HepG2 (cell line): Measurements from ENCODE around the gene NUP62. TPM values are rescaled to one million over a fixed set of nuclear protein-coding genes. Genes with fewer than 3 reads are reported as not detected.

Source experiments
- BHLHE40 ChIP-seq: IDR thresholded peaks from 2 replicates; pipeline ENCODE4 v1.6.1; 2011; ENCODE audit warnings: low read length, improper control_type of control experiment
- CREM ChIP-seq, 2 experiments: sonication (generic) in 1 of 2; formaldehyde crosslinking in 1 of 2; IDR thresholded peaks; 2 replicates each; pipeline versions ENCODE4 v1.4.0 to v1.6.1; 2016 to 2020; ENCODE audit warnings: antibody characterized with exemption in 1 of 2, mild to moderate bottlenecking in 1 of 2, missing genetic modification reagents in 1 of 2
- ETV6 ChIP-seq: sonication (generic); formaldehyde crosslinking; conservative IDR thresholded peaks from 2 replicates; pipeline ENCODE4 v1.4.0; 2020; ENCODE audit warnings: missing genetic modification reagents
- FOXA1 ChIP-seq, 2 experiments: fragments of 450-650 bp in 1 of 2; sonication (generic) in 1 of 2; formaldehyde crosslinking in 1 of 2; IDR thresholded peaks; 2 replicates each; pipeline versions ENCODE4 v1.4.0 to v1.6.1; 2016 to 2020; ENCODE audit warnings: missing genetic modification reagents in 1 of 2
- NFIC ChIP-seq: IDR thresholded peaks from 2 replicates; pipeline ENCODE4 v1.6.1; 2012; ENCODE audit warnings: mild to moderate bottlenecking, low read length, inconsistent platforms
- NFKB2 ChIP-seq: sonication (generic); formaldehyde crosslinking; IDR thresholded peaks from 2 replicates; pipeline ENCODE4 v1.4.0; 2020; ENCODE audit warnings: missing genetic modification reagents, borderline replicate concordance
- RARG ChIP-seq: sonication (generic); formaldehyde crosslinking; IDR thresholded peaks from 2 replicates; pipeline ENCODE4 v1.4.0; 2020; ENCODE audit warnings: low read depth, mild to moderate bottlenecking, missing genetic modification reagents
- ZNF17 ChIP-seq: sonication (generic); formaldehyde crosslinking; IDR thresholded peaks from 2 replicates; pipeline ENCODE4 v1.5.0; 2020; ENCODE audit warnings: mild to moderate bottlenecking, missing genetic modification reagents
- ZNF282 ChIP-seq: fragments of 450-650 bp; IDR thresholded peaks from 2 replicates; pipeline ENCODE4 v1.6.1; 2018; ENCODE audit not compliant: partially characterized antibody
- ZNF382 ChIP-seq: sonication (generic); formaldehyde crosslinking; IDR thresholded peaks from 2 replicates; pipeline ENCODE4 v1.5.0; 2020; ENCODE audit warnings: missing genetic modification reagents, mild to moderate bottlenecking, borderline replicate concordance
- ZNF441 ChIP-seq: sonication (generic); formaldehyde crosslinking; IDR thresholded peaks from 2 replicates; pipeline ENCODE4 v1.7.0; 2021; ENCODE audit warnings: missing genetic modification reagents, borderline replicate concordance
- ZNF510 ChIP-seq: sonication (generic); formaldehyde crosslinking; IDR thresholded peaks from 2 replicates; pipeline ENCODE4 v1.4.0; 2020; ENCODE audit warnings: low read depth, mild to moderate bottlenecking, missing genetic modification reagents
- ZNF552 ChIP-seq: sonication (generic); formaldehyde crosslinking; IDR thresholded peaks from 2 replicates; pipeline ENCODE4 v1.9.0; 2022; ENCODE audit warnings: missing genetic modification reagents, mild to moderate bottlenecking, borderline replicate concordance
- ZNF558 ChIP-seq: sonication (generic); formaldehyde crosslinking; IDR thresholded peaks from 2 replicates; pipeline ENCODE4 v1.9.0; 2022; ENCODE audit warnings: mild to moderate bottlenecking, missing genetic modification reagents, borderline replicate concordance
- ZNF607 ChIP-seq: sonication (generic); formaldehyde crosslinking; IDR thresholded peaks from 2 replicates; pipeline ENCODE4 v1.5.1; 2020; ENCODE audit warnings: missing genetic modification reagents, mild to moderate bottlenecking, borderline replicate concordance
- polyA plus RNA-seq, 8 experiments: library from polyadenylated mRNA; depleted of rRNA in 3 of 8; stranded (reverse) in 7 of 8; unstranded in 1 of 8; fragments of >200 nt; fragmentation: Illumina TruSeq in 4 of 8; extraction: Trizol in 4 of 8; gene quantifications; 2 replicates each; pipeline versions ENCODE4 v1.2.1 to v1.2.3, GENCODE V29; 2011 to 2016; ENCODE audit warnings: low read depth in 4 of 8, missing spikeins in 1 of 8, mixed read lengths in 1 of 8; ENCODE audit not compliant: insufficient read depth in 1 of 8
- total RNA-seq, 5 experiments: library from RNA; depleted of rRNA; stranded (reverse); fragments of >200 nt; fragmentation: Illumina TruSeq; extraction: Trizol; gene quantifications; 2 replicates each; pipeline ENCODE4 v1.2.3, GENCODE V29; 2016; ENCODE audit warnings: low read depth in 1 of 5
- TF ChIP-seq, protein P1 (sequence below): sonication (generic); formaldehyde crosslinking; IDR thresholded peaks from 2 replicates; pipeline ENCODE4 v1.4.0; 2020; ENCODE audit warnings: missing genetic modification reagents
- TF ChIP-seq, protein P2 (sequence below): IDR thresholded peaks from 2 replicates; pipeline ENCODE4 v1.6.1; 2016; ENCODE audit warnings: missing genetic modification reagents, missing compliant biosample characterization
- TF ChIP-seq, protein P3 (sequence below): sonication (generic); formaldehyde crosslinking; IDR thresholded peaks from 2 replicates; pipeline ENCODE4 v1.4.0; 2020; ENCODE audit warnings: missing genetic modification reagents
- TF ChIP-seq, protein P4 (sequence below): sonication (generic); formaldehyde crosslinking; IDR thresholded peaks from 2 replicates; pipeline ENCODE4 v1.4.0; 2020; ENCODE audit warnings: mild to moderate bottlenecking, missing genetic modification reagents
- TF ChIP-seq, protein P5 (sequence below): conservative IDR thresholded peaks from 2 replicates; pipeline ENCODE4 v1.6.1; 2018; ENCODE audit warnings: missing genetic modification reagents
- TF ChIP-seq, protein P6 (sequence below): sonication (generic); formaldehyde crosslinking; IDR thresholded peaks from 2 replicates; pipeline ENCODE4 v1.5.0; 2020; ENCODE audit warnings: missing genetic modification reagents

Gene NUP62
- total and polyA plus RNA-seq, 2 of the 13 experiments (the other 11 are each of a cell fraction or from before 2014, with no cell fraction given), result 16.5 to 41.5 TPM

DNA sequence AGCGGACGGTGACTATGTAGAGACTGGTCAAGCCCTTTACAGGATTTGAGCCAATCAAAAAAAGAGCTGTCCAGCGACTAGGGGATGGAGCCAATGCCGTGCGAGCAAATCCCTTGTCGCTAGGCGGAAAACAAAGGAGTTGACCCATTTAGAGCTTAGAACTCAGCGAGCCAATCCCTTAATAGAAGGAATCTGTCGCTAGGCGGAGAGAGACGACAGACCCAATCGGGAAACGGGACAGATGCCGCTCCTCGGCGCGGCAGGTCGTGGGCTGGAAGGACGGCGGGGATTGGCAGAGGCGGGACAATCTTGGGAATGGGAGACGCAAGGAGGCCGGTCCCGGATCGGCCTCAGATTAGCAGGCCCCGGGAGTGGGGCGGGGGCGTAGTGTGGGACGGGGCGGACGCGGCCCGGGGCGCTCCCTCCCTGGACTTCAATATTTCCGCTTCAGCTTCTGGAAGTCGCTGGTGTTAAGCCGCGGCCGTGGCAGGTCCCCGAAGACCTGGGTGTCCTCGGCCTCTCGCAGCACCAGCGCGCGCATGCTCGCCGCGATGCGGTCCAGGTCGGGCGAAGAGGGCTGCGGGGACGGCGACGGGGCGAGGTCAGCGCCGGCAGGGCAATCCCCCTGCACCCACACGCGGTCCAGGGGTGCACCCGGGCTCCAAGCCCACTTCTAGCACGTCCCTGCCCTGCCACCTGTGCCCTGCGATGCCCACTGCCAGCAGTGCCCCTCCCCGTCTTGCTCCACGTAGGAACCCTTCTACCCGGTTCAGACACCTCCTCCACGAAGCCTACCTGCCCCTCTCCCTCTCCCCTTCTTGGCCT lies 59.6 kb downstream of the NUP62 start (continued):
- TF ChIP-seq, protein P1, sequence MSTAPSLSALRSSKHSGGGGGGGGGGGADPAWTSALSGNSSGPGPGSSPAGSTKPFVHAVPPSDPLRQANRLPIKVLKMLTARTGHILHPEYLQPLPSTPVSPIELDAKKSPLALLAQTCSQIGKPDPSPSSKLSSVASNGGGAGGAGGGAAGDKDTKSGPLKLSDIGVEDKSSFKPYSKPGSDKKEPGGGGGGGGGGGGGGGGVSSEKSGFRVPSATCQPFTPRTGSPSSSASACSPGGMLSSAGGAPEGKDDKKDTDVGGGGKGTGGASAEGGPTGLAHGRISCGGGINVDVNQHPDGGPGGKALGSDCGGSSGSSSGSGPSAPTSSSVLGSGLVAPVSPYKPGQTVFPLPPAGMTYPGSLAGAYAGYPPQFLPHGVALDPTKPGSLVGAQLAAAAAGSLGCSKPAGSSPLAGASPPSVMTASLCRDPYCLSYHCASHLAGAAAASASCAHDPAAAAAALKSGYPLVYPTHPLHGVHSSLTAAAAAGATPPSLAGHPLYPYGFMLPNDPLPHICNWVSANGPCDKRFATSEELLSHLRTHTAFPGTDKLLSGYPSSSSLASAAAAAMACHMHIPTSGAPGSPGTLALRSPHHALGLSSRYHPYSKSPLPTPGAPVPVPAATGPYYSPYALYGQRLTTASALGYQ, result no peak
- TF ChIP-seq ZNF552 (no peak), FOXA1 (IDR thresholded peaks at IDR 0.05) (no peak), FOXA1 (CRISPR knock-in tag; IDR thresholded peaks at IDR 0.05) (no peak), ZNF441 (peak; percentile 47; the same call in 1 of the 2 replicates), ZNF282 (no peak), ZNF382 (CRISPR knock-in tag) (no peak), ETV6 (CRISPR knock-in tag) (no peak), ZNF558 (CRISPR knock-in tag) (no peak), BHLHE40 (no peak), NFKB2 (CRISPR knock-in tag) (0 out of 2 replicates have a peak, but pooled peaks have one; percentile 33), RARG (no peak), NFIC (no peak), ZNF607 (CRISPR knock-in tag) (no peak), CREM (IDR thresholded peaks at IDR 0.05) (peak; percentile 82), CREM (CRISPR knock-in tag; IDR thresholded peaks at IDR 0.05) (no peak), ZNF510 (CRISPR knock-in tag) (no peak), ZNF17 (no peak)
- TF ChIP-seq, protein P2, sequence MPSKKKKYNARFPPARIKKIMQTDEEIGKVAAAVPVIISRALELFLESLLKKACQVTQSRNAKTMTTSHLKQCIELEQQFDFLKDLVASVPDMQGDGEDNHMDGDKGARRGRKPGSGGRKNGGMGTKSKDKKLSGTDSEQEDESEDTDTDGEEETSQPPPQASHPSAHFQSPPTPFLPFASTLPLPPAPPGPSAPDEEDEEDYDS, result peak; percentile 69
- TF ChIP-seq, protein P3, sequence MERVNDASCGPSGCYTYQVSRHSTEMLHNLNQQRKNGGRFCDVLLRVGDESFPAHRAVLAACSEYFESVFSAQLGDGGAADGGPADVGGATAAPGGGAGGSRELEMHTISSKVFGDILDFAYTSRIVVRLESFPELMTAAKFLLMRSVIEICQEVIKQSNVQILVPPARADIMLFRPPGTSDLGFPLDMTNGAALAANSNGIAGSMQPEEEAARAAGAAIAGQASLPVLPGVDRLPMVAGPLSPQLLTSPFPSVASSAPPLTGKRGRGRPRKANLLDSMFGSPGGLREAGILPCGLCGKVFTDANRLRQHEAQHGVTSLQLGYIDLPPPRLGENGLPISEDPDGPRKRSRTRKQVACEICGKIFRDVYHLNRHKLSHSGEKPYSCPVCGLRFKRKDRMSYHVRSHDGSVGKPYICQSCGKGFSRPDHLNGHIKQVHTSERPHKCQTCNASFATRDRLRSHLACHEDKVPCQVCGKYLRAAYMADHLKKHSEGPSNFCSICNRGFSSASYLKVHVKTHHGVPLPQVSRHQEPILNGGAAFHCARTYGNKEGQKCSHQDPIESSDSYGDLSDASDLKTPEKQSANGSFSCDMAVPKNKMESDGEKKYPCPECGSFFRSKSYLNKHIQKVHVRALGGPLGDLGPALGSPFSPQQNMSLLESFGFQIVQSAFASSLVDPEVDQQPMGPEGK (CRISPR knock-in tag), result peak; percentile 24; the same call in 1 of the 2 replicates
- TF ChIP-seq, protein P4, sequence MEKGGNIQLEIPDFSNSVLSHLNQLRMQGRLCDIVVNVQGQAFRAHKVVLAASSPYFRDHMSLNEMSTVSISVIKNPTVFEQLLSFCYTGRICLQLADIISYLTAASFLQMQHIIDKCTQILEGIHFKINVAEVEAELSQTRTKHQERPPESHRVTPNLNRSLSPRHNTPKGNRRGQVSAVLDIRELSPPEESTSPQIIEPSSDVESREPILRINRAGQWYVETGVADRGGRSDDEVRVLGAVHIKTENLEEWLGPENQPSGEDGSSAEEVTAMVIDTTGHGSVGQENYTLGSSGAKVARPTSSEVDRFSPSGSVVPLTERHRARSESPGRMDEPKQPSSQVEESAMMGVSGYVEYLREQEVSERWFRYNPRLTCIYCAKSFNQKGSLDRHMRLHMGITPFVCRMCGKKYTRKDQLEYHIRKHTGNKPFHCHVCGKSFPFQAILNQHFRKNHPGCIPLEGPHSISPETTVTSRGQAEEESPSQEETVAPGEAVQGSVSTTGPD (CRISPR knock-in tag), result no peak
- TF ChIP-seq, protein P5, sequence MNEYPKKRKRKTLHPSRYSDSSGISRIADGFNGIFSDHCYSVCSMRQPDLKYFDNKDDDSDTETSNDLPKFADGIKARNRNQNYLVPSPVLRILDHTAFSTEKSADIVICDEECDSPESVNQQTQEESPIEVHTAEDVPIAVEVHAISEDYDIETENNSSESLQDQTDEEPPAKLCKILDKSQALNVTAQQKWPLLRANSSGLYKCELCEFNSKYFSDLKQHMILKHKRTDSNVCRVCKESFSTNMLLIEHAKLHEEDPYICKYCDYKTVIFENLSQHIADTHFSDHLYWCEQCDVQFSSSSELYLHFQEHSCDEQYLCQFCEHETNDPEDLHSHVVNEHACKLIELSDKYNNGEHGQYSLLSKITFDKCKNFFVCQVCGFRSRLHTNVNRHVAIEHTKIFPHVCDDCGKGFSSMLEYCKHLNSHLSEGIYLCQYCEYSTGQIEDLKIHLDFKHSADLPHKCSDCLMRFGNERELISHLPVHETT (CRISPR knock-in tag), result no peak
- TF ChIP-seq, protein P6, sequence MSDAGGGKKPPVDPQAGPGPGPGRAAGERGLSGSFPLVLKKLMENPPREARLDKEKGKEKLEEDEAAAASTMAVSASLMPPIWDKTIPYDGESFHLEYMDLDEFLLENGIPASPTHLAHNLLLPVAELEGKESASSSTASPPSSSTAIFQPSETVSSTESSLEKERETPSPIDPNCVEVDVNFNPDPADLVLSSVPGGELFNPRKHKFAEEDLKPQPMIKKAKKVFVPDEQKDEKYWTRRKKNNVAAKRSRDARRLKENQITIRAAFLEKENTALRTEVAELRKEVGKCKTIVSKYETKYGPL (CRISPR knock-in tag), result 0 out of 2 replicates have a peak, but pooled peaks have one; percentile 51
